ENCODE measurements around the gene MGA.

DNA sequence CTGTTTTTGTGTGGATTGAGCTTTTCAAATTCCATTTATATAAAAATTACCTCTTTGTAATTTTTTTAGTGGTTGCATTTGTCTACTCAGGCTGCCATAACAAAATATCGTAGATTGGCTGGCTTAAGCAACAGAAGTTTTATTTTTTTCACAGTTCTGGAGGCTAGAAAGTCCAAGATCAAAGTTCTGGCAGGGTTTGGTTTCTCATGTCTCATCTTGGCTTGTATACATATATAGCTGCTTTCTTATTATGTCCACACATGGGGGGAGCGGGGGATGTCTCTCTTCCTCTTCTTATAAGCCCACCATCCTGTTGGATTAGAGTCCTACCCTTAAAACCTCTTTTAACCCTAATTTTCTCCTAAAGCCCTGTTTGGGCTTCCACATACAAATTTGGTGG, 28.5 kb downstream of the MGA start:
- TF ChIP-seq, protein P1, sequence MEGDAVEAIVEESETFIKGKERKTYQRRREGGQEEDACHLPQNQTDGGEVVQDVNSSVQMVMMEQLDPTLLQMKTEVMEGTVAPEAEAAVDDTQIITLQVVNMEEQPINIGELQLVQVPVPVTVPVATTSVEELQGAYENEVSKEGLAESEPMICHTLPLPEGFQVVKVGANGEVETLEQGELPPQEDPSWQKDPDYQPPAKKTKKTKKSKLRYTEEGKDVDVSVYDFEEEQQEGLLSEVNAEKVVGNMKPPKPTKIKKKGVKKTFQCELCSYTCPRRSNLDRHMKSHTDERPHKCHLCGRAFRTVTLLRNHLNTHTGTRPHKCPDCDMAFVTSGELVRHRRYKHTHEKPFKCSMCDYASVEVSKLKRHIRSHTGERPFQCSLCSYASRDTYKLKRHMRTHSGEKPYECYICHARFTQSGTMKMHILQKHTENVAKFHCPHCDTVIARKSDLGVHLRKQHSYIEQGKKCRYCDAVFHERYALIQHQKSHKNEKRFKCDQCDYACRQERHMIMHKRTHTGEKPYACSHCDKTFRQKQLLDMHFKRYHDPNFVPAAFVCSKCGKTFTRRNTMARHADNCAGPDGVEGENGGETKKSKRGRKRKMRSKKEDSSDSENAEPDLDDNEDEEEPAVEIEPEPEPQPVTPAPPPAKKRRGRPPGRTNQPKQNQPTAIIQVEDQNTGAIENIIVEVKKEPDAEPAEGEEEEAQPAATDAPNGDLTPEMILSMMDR (IDR thresholded peaks at IDR 0.05): no peak
- TF ChIP-seq POLR2A (IDR thresholded peaks at IDR 0.05) (no peak), EP300 (IDR thresholded peaks at IDR 0.05) (no peak), POLR2AphosphoS5 (IDR thresholded peaks at IDR 0.05) (no peak)

Measured in suprapubic skin (tissue), 4 donors.